GM21360 (cell line): ENCODE data around the gene FBXL17.

Experiments
- ATAC-seq: cut with Tn5 transposase; IDR thresholded peaks from one replicate; pipeline ENCODE4 v1.9.1; 2021; ENCODE audit warnings: mild to moderate bottlenecking, moderate library complexity; ENCODE audit not compliant: unreplicated experiment

FBXL17 gene

GRCh38 chr5:108016101-108016500 lies 365.8 kb downstream of the FBXL17 start:
- no peak for ATAC-seq

GRCh38 chr5:108006791-108007190 lies 375.1 kb downstream of the FBXL17 start:
- no peak for ATAC-seq

GRCh38 chr5:108003178-108003577 lies 378.7 kb downstream of the FBXL17 start:
- peak; percentile 77 for ATAC-seq

- no peak for ATAC-seq
These were observed 380.7 kb downstream of the FBXL17 start for GRCh38 chr5:108001222-108001621.

GRCh38 chr5:107997338-107997980 lies 384.4 kb downstream of the FBXL17 start:
- no peak for ATAC-seq

GRCh38 chr5:107993341-107993740 lies 388.6 kb downstream of the FBXL17 start:
- no peak for ATAC-seq

GRCh38 chr5:107990881-107991810 lies 390.8 kb downstream of the FBXL17 start:
- no peak for ATAC-seq

GRCh38 chr5:107985144-107985543 lies 396.8 kb downstream of the FBXL17 start:
- ATAC-seq, result no peak

GRCh38 chr5:107982703-107983425 lies 399.0 kb downstream of the FBXL17 start:
- ATAC-seq, result no peak

GRCh38 chr5:107980923-107981692 lies 400.8 kb downstream of the FBXL17 start:
- ATAC-seq, result no peak

GRCh38 chr5:107979900-107980299 lies 402.0 kb downstream of the FBXL17 start:
- no peak for ATAC-seq

GRCh38 chr5:107979291-107979690 lies 402.6 kb downstream of the FBXL17 start:
- ATAC-seq, result no peak

GRCh38 chr5:107977550-107978071 lies 404.3 kb downstream of the FBXL17 start:
- ATAC-seq, result no peak

- ATAC-seq, result no peak
These were observed 406.3 kb downstream of the FBXL17 start for GRCh38 chr5:107975568-107975967.

- no peak for ATAC-seq
These were observed 410.1 kb downstream of the FBXL17 start for GRCh38 chr5:107971846-107972245.

GRCh38 chr5:107969847-107970246 lies 412.1 kb downstream of the FBXL17 start:
- ATAC-seq, result no peak

- no peak for ATAC-seq
These were observed 412.9 kb downstream of the FBXL17 start for GRCh38 chr5:107968998-107969397.

- ATAC-seq, result no peak
These were observed 413.5 kb downstream of the FBXL17 start for GRCh38 chr5:107968406-107968843.

GRCh38 chr5:107966201-107966600 lies 415.7 kb downstream of the FBXL17 start:
- no peak for ATAC-seq

GRCh38 chr5:107964722-107965121 lies 417.2 kb downstream of the FBXL17 start:
- ATAC-seq, result no peak
